CD4-positive, alpha-beta T cell treated with Interleukin-21 for 1 hour (primary cell): ENCODE results near the gene EPB41.
"Not testable (repeated sequence)": the region's sequence is repeated elsewhere in the genome, so short reads cannot be mapped to it uniquely, and the experiment has no call there.

Experiments
- DNase-seq: peaks from one replicate; pipeline ENCODE4 v3.0.0-alpha.2; 2020

EPB41 gene

GRCh38 chr1:28914228-28915030 lies at the start of gene EPB41:
Gene EPB41, plus strand, starts transcription at chr1:28914569. Its CDS starts 72,869 bp downstream, at chr1:28987438.
- DNase-seq, result peak; percentile 93

DNA sequence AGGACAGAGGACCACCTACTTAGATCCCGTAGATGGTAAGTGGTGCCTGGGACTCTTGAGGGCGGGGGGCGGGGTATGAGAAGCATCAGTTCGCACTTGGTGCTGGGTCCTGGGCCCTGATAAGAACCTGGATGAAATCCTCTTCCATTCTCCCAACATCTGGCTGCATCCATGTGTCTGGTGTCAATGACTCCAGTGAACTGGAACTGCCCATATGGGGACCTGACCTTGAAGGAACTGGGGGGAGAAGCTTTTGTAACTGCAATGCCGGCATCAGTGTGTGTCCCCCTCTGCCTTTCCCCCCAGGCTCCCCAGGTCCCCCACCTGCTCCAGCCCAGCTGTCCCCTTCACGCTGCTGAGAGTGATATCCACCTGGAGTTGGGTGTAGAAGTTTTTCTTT lies 49.7 kb upstream of the EPB41 start:
- no peak for DNase-seq

DNA sequence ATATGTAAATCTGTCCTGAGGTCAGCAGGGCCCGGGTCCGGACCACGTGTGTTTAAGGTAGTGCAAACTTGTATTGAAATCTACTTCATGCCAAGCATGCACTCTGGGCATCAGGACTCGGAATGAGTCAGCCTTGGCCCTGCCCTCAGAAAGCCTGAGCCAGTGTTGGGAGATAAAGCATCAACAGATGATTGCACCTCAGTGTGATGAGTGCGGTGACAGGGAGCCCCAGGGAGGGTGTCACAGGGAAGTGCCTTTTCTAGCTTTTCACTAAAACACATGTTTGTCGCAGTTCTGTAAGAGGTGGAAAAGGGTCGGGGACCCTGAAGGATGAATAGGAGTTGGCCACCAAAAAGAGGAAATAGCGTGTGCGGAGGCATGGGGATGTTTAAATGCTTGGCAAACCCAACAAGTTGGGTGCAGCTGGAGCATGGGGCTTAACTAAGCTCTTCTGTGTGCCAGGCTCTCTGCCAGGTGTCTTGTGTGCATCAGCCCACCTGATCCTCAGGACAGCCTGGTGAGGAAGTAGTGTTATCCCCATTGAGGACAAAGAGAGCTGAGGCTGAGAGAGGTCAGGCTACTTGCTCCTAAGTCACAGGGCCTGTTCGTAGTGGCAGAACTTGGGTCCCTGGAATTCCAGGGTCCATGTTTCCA lies 48.2 kb upstream of the EPB41 start:
- no peak for DNase-seq

DNA sequence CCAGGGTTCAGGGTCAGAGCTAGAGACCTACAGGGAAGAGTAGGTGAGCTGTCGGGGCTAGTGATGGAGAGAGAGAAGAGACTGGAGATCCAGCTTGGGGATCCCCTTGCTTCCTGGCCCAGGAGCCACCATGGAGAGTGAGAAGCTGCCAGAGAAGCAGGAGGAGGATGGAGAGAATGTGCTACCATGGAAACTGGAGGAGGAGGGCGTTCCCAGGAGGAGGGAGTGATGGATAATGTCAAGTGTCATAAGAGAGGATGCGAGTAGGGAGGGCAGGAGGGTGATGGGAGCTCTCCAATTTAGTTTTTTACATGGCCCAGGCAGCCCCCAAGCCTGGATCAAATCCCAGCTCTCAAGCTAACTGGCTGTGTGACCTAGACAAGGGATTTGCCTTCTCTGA lies 46.5 kb upstream of the EPB41 start:
- no peak for DNase-seq

- no peak for DNase-seq
Measured at GRCh38 chr1:28869952-28870351, 44.4 kb upstream of the EPB41 start.

DNA sequence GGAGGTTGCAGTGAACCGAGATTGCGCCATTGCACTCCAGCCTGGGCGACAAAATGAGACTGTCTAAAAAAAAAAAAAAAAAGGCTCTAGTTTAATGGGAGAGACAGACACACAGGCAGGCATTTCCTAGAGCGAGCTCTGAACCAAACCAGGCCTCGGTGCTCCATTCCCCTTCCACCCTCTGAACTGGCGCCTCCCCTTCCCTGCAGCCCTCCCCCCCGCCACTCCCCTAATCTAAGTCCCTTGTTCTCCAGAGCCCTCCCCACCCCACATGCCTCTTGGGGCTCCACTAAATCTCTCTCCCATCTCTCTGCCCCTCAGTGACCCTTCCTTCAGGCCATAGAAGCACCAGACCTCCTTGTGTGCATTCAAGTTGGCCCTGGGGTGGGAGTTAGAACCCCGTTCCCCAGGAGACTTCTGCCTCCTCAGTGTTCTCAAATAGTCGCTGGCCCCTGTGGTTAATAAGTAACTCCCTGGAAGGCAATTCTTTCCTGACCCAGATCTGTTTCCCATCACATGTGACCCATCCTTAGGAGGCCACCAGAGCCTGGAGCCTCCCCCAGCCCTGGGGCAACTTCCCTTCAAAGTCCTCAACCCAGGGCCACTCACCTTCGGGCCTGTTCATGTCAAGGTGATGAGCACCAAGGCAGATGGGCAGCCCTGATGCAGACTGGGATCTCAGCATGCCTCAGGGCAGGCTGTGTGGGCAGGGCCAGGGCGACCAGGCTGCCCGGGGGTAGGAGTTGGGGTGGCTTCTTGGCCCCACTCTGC lies 42.6 kb upstream of the EPB41 start:
- no peak for DNase-seq

- DNase-seq, result not testable (repeated sequence)
Measured at GRCh38 chr1:28875134-28875533, 39.2 kb upstream of the EPB41 start.

DNA sequence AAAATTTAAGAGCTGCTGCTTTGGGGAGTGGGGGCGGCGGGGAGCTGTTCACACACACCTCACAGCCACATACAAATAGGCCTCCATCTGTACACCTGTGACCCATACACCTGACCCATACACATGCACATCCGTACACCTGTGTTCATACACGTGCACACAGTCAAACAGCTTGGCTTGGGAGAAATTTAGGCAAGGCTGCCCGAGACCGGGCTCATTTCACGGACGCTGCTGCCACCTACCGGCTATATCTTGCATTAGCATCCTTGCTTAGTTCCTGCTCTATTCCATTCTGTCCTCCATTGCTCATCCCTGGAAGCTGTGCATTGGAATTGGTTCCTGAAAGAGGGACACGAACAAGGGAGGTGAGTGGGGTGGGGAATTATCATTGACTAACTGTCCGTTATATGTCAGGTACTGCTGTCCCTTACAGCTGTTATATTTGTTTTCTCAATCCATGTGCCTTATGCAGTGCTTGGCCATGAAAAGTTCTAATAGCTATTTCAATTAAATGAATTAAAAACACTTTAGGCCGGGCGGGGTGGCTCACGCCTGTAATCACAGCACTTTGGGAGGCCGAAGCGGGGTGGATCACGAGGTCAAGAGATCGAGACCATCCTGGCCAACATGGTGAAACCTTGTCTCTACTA lies 37.1 kb upstream of the EPB41 start:
- peak; percentile 79 for DNase-seq

- DNase-seq, result no peak
Measured at GRCh38 chr1:28878796-28879195, 35.6 kb upstream of the EPB41 start.

GRCh38 chr1:28882009-28882628 lies 32.2 kb upstream of the EPB41 start:
- DNase-seq, result peak; percentile 81

- DNase-seq, result no peak
Measured at GRCh38 chr1:28883242-28883616, 31.1 kb upstream of the EPB41 start.

DNA sequence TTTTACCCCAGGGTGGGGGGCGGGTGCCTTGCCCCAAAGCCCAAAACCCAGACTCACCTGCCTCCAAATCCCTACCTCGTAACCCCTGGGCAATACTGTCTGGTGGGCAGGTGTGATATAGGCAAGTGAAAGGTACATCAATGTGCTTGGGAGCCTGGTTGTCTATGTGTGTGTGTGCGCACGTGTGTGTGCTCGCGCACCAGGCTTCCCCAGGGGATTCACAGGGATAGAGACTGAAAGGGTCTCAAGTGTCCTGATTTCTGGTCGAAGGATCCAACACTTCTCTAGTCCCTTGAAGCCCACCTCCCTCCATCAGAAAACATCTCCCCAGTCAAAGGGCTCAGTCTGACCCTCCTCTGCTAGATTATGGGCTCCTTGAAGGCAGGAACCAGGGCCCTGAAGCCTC lies 28.9 kb upstream of the EPB41 start:
- no peak for DNase-seq

DNA sequence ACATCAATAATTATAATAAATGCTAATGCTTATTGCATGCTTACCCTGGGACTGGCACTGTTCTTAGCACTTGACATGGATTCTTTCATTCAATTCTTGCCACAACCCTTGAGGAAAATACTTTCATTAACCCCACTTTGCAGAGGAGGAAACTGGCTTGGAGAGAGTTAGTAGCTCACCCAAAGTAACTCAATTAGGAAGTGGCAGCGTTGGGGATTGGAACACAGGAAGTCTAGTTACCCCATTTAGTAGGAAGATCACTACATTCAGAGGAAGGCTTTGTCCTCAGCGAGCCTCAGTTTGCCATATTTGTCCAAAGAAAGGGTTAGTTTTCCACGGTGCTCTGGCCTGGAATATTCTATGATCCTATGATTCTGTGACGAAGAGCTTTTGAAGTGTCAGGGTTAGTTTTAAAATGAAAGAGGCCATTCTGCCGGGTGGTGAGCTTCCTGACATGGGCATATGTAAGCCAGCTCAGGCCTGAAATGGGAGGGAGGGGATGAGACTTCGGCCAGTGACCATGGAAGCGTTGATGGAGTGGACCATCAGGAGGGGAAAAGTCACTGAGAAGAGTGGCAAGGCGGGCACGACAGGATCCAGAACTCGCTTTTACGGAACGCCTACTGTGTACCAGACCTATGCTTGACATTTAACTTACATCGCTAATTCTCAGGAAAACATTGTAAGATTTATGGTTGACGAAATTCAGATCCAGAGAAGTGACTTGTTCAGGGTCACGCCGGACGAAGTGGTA lies 28.2 kb upstream of the EPB41 start:
- no peak for DNase-seq

DNA sequence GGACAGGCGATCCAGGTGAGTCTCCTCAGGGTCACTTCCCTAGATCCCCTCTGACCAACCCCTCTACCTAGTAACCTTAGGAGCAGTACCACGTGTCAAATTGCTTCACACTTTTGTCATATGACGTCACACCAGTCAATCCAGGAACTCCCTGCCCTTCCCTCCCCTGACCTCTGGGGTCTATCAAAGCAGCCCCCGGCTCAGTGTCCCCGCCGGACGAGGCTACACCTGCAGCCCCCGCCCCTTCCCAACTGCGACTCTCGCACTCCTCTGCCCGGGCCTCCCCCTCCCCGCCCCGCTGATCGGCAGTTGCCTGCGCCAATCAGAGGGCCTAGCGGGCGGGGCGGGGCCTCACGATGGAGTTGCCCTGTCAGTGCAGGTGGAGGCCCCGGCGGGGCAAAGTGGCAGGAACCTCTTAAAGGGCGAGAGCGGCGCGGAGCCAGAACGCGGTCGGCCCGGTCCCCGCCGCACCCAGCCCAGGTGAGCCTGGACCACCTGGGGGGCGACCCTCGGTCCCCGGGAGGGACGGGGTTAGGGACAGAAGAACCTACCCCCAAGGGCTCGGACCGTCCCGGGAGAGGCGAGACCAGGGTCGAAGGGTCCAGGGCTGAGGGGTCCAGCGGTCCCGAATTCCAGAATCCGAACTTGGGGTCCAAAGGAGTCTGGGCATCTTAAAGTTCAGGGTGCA lies 27.5 kb upstream of the EPB41 start:
- peak; percentile 93 for DNase-seq

GRCh38 chr1:28887419-28887834 lies 26.9 kb upstream of the EPB41 start:
- peak; percentile 79 for DNase-seq

- DNase-seq, result no peak
Measured at GRCh38 chr1:28887835-28888682, 26.3 kb upstream of the EPB41 start.

DNA sequence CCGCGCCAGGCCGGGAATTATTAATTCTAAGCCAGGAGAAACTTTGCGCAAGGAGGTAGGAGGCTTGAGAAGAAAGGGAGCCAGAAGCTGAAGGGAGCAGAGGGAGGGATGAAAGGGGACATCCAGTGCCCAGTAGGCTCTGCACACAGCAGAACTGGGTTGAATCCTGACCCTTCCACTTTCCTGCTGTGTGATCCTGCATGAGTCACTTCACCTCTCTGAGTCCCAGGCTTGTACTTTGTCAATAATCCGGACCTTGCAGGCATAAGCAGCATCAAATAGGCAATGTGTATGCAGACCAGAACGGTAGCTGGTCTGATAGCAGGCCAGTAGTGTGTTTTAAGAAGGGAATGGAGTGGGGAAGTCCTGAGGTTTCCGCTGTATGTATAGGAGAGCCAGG lies 25.5 kb upstream of the EPB41 start:
- no peak for DNase-seq

DNA sequence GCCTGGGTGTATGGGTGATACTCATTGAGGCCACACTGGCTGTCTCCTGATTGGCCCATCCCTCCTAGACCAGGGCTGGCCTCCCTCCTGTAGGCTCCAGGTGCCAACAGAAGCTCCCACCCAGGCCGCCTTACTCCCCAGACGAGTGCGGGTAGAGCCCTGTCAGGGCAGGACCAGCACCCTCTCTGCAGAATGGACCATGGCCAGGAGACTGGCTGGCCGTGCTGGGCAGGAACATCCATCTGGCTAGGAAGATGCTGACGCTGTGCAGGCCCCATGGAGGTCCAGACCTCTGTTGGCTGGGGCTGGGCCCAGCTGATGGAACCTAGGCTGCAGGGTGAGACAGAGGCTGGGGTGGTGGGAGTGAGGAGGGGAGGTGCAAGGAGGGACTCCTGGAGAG lies 25.0 kb upstream of the EPB41 start:
- no peak for DNase-seq

DNA sequence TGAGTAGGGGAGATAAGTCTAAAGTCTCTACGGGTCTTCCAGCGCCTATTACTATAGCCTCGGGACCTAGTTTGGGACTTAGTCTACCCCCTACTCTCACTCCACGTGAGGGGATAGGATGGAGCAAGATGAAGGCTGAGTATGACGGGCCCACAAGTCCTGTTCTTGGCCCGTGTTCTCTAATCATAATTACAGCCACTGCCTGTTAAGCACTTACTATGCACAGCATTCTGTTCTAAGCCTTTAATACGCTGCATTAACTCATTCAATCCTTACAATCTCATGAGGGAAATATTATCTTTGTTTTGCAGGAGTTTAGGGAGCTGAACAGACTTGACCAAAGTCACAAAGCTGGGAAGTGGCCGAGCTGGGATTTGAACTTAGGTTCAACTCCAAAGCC lies 23.9 kb upstream of the EPB41 start:
- no peak for DNase-seq

DNA sequence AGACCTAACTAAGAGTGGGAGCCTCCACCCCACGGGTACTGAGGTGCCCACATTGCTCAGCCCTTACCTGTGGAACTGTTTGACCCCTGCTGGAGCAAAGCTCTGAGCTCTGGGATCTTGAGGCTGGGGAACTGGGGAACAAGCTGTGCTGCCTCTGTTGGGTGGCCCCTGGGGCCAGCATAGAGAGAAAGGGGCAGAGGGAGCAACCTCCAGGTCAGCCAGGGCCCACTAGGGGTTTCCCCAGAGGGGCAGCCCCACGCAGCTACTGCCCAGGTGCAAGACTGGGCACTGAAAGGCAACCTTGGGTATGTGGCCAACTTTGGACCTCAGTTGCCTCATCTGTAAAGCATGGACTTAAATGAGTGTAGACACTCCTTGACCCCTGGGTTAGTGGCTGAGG lies 23.5 kb upstream of the EPB41 start:
- no peak for DNase-seq
